B cell (primary cell): ENCODE results near the gene SDSL. TPM values are rescaled to one million over a fixed set of nuclear protein-coding genes. Genes with fewer than 3 reads are reported as not detected.

Experiments used
- ATAC-seq: fragments of 200-7000 bp; cut with Tn5 transposase; one replicate; pipeline ENCODE4 v1.10.0; 2021; ENCODE audit warnings: low read depth, mild to moderate bottlenecking, moderate number of reproducible peaks, moderate library complexity
- CTCF ChIA-PET: fragments of 350-600 bp; sonication (Branson Sonifier 250); formaldehyde crosslinking; loops from one replicate; lab custom pipeline; 2021; ENCODE audit warnings: antibody characterized with exemption, inconsistent platforms; lab: Charles Lee
- POLR2A ChIA-PET: fragments of 350-600 bp; sonication (Branson Sonifier 250); formaldehyde crosslinking; loops from one replicate; lab custom pipeline; 2021; ENCODE audit warnings: antibody characterized with exemption; lab: Charles Lee
- DNase-seq: peaks from one replicate; pipeline ENCODE4 v3.0.0; 2013
- H2AFZ ChIP-seq: 2 replicates; pipeline ENCODE4 v1.6.1; 2012; ENCODE audit warnings: mild to moderate bottlenecking, low read depth, low read length; ENCODE audit not compliant: insufficient read depth, poor library complexity, severe bottlenecking
- H3K27ac ChIP-seq, 2 donors: 1 replicate in 1 of 2; 2 replicates in 1 of 2; pipeline ENCODE4 v1.5.1; 2012 to 2013; ENCODE audit warnings: low read length in 2 of 2, mild to moderate bottlenecking in 2 of 2, moderate library complexity in 1 of 2
- H3K27me3 ChIP-seq, 4 experiments: fragments of 200-600 bp in 1 of 4; sonication (generic) in 1 of 4; replicated peaks in 1 of 4; 1 replicate in 2 of 4; 2 replicates in 2 of 4; pipeline versions ENCODE4 v1.6.1 to v1.7.0; 2013 to 2016; ENCODE audit warnings: low read length in 3 of 4, mild to moderate bottlenecking in 2 of 4, mixed read lengths in 1 of 4, moderate library complexity in 1 of 4; ENCODE audit not compliant: insufficient read depth in 4 of 4, control insufficient read depth in 3 of 4; ENCODE audit errors: control extremely low read depth in 1 of 4
- H3K36me3 ChIP-seq, 2 experiments: replicated peaks in 1 of 2; 1 replicate in 1 of 2; 2 replicates in 1 of 2; pipeline versions ENCODE4 v1.6.1 to v1.7.1; 2013; ENCODE audit warnings: low read length in 1 of 2; ENCODE audit not compliant: insufficient read depth in 2 of 2, control insufficient read depth in 1 of 2; ENCODE audit errors: control extremely low read depth in 1 of 2, extremely low read depth in 1 of 2
- H3K4me1 ChIP-seq, 2 donors: fragments of 200-600 bp in 1 of 2; sonication (generic) in 1 of 2; 1 replicate in 1 of 2; 2 replicates in 1 of 2; pipeline versions ENCODE4 v1.5.1 to v1.6.1; 2013 to 2017; ENCODE audit warnings: low read length in 2 of 2; ENCODE audit not compliant: control insufficient read depth in 2 of 2, insufficient read depth in 2 of 2
- H3K4me2 ChIP-seq: replicated peaks from 2 replicates; pipeline ENCODE3; 2012; ENCODE audit warnings: mild to moderate bottlenecking, low read depth, low read length; ENCODE audit not compliant: poor library complexity, severe bottlenecking
- H3K4me3 ChIP-seq, 5 experiments: fragments of 200-600 bp in 1 of 5; sonication (generic) in 1 of 5; 1 replicate in 3 of 5; 2 replicates in 2 of 5; pipeline versions ENCODE4 v1.5.1 to v1.7.0; 2011 to 2016; ENCODE audit warnings: low read length in 4 of 5, mild to moderate bottlenecking in 4 of 5, low read depth in 2 of 5, control low read depth in 1 of 5, moderate library complexity in 1 of 5; ENCODE audit not compliant: insufficient read depth in 1 of 5; ENCODE audit errors: control extremely low read depth in 1 of 5, extremely low read depth in 1 of 5
- H3K79me2 ChIP-seq: fragments of 200-600 bp; sonication (generic); one replicate; pipeline ENCODE4 v1.6.0; 2016; ENCODE audit warnings: low read length; ENCODE audit not compliant: control insufficient read depth, insufficient read depth
- H3K9ac ChIP-seq: fragments of 200-600 bp; sonication (generic); 2 replicates; pipeline ENCODE4 v1.6.1; 2017; ENCODE audit warnings: mild to moderate bottlenecking, low read length, moderate library complexity
- H3K9me3 ChIP-seq, 3 donors: one replicate each; pipeline versions ENCODE4 v1.6.1 to v1.7.1; 2013; ENCODE audit warnings: low read length in 2 of 3; ENCODE audit not compliant: control insufficient read depth in 2 of 3, insufficient read depth in 1 of 3; ENCODE audit errors: control extremely low read depth in 1 of 3
- H4K20me1 ChIP-seq: 2 replicates; pipeline ENCODE4 v1.6.0; 2012; ENCODE audit warnings: mild to moderate bottlenecking, low read length; ENCODE audit not compliant: insufficient read depth, control insufficient read depth, poor library complexity, severe bottlenecking
- H3K27ac Mint-ChIP-seq: one replicate; pipeline ENCODE4 v1.8.0; 2021; ENCODE audit warnings: mixed read lengths
- H3K27me3 Mint-ChIP-seq: one replicate; pipeline ENCODE4 v1.8.0; 2021; ENCODE audit warnings: mixed read lengths
- H3K4me1 Mint-ChIP-seq: one replicate; pipeline ENCODE4 v1.8.0; 2021; ENCODE audit warnings: mixed read lengths
- H3K4me3 Mint-ChIP-seq: one replicate; pipeline ENCODE4 v1.8.0; 2021; ENCODE audit warnings: mixed read lengths
- H3K9me3 Mint-ChIP-seq: one replicate; pipeline ENCODE4 v1.8.0; 2022; ENCODE audit warnings: mixed read lengths; ENCODE audit not compliant: insufficient read depth
- CTCF ChIP-seq: fragments of 200-600 bp; IDR thresholded peaks from one replicate; pipeline ENCODE4 v1.8.0; 2022; ENCODE audit warnings: antibody characterized with exemption, mild to moderate bottlenecking
- EZH2 ChIP-seq: IDR thresholded peaks from 2 replicates; pipeline ENCODE4 v1.6.1; 2012; ENCODE audit warnings: borderline replicate concordance, low read depth, mild to moderate bottlenecking, moderate library complexity, low read length; ENCODE audit not compliant: insufficient read depth, poor library complexity, severe bottlenecking
- WGBS: methylation state at CpG from one replicate; pipeline ENCODE4 v1.1.5; 2013; ENCODE audit warnings: missing lambda C conversion rate; ENCODE audit not compliant: insufficient coverage; 5-methylcytosine and 5-hydroxymethylcytosine counted together
- intact Hi-C: fragments of 100-400 bp; cut with micrococcal nuclease; formaldehyde crosslinking; loops from one replicate; pipeline ENCODE4 v1.10.0; 2022
- polyA plus RNA-seq: library from polyadenylated mRNA; depleted of rRNA; stranded (reverse); fragments of >200 nt; gene quantifications from 2 replicates; pipeline ENCODE4 v1.2.3, GENCODE V29; 2012
- total RNA-seq, 2 donors: library from RNA; stranded (reverse); fragments of 120-200 nt in 1 of 2; gene quantifications; 1 replicate in 1 of 2; 2 replicates in 1 of 2; pipeline versions ENCODE4 v1.2.3 to v1.2.4, GENCODE V29; 2013 to 2022

SDSL gene
- total and polyA plus RNA-seq, 2 donors (not counting 1 experiment from before 2014, with no cell fraction given) = 0.15 to 0.64 TPM

- H3K27me3 Mint-ChIP-seq = peaks cover 21% of the 10 kb centered on the region
- ChIA-PET POLR2A (no interaction called here), CTCF (interaction anchor here (0.5 to 1.5 kb wide), 2 partner anchors 8 to 267 kb away, joined by 3 to 4 read pairs; no protein-coding TSS in a partner anchor)
- Histone ChIP-seq H2AFZ (no peak overlapping the region), H3K27ac (no peak overlapping the region), H3K9ac (no peak overlapping the region), H3K4me2 (no peak overlapping the region), H3K27me3 (peaks cover 0 to 12% (median 1%) of the 10 kb centered on the region in 4 experiments), H4K20me1 (no peaks in the 10 kb centered on the region), H3K36me3 (no peaks in the 10 kb centered on the region), H3K4me1 (no peaks in the 10 kb centered on the region), H3K4me3 (no peak overlapping the region), H3K79me2 (no peaks in the 10 kb centered on the region), H3K9me3 (no peaks in the 10 kb centered on the region)
- intact Hi-C loops = no loop called here
- TF ChIP-seq EZH2 = no peak
- no peak for TF ChIP-seq CTCF
- no CpG with 5 or more reads among the region's 3 CpGs for WGBS
- DNase-seq (no peak), ATAC-seq (no peak)
- no peaks in the 10 kb centered on the region for H3K9me3 Mint-ChIP-seq
- H3K27ac Mint-ChIP-seq = no peak overlapping the region
- H3K4me1 Mint-ChIP-seq = no peaks in the 10 kb centered on the region
- no peak overlapping the region for H3K4me3 Mint-ChIP-seq
Observed at GRCh38 chr12:113405694-113406093, 16.5 kb upstream of the SDSL start.

- ChIA-PET CTCF (no interaction called here), POLR2A (interaction anchor here (0.7 kb wide), 1 partner anchor 14 kb away, joined by 4 read pairs; no protein-coding TSS in a partner anchor)
- TF ChIP-seq CTCF (no peak), EZH2 (no peak)
- Mint-ChIP-seq H3K4me1 (no peaks in the 10 kb centered on the region), H3K27me3 (peaks cover 17% of the 10 kb centered on the region), H3K27ac (no peak overlapping the region), H3K9me3 (no peaks in the 10 kb centered on the region), H3K4me3 (no peak overlapping the region)
- Histone ChIP-seq H3K4me3 (no peak overlapping the region), H4K20me1 (no peaks in the 10 kb centered on the region), H3K4me2 (no peak overlapping the region), H3K4me1 (no peaks in the 10 kb centered on the region), H3K27ac (no peak overlapping the region), H3K9ac (no peak overlapping the region), H2AFZ (no peak overlapping the region), H3K79me2 (no peaks in the 10 kb centered on the region), H3K9me3 (no peaks in the 10 kb centered on the region), H3K27me3 (peaks cover 0 to 6% (median under 1%) of the 10 kb centered on the region in 4 experiments), H3K36me3 (no peaks in the 10 kb centered on the region)
- DNase-seq (no peak), ATAC-seq (no peak)
- intact Hi-C loops = no loop called here
- 73% methylated on average over 3 of the region's 6 CpGs for WGBS
Observed at GRCh38 chr12:113407931-113408600, 14.1 kb upstream of the SDSL start.
